BE2C (cell line): ENCODE measurements around the gene DOK1.

Experiments used
- DNase-seq: peaks from one replicate; pipeline ENCODE4 v3.0.0-alpha.2; 2020
- H3K27me3 ChIP-seq: fragments of 250-450 bp; sonication (Bioruptor Pico); 2 replicates; pipeline ENCODE4 v1.5.1; 2020; ENCODE audit warnings: mild to moderate bottlenecking
- H3K36me3 ChIP-seq: fragments of 250-450 bp; sonication (Bioruptor Pico); 2 replicates; pipeline ENCODE4 v1.5.1; 2020; ENCODE audit warnings: mild to moderate bottlenecking
- H3K4me1 ChIP-seq: fragments of 250-450 bp; sonication (Bioruptor Pico); 2 replicates; pipeline ENCODE4 v1.5.1; 2020
- H3K4me3 ChIP-seq: 2 replicates; pipeline ENCODE4 v1.5.1; 2011; ENCODE audit warnings: low read depth, low read length
- H3K9me3 ChIP-seq: fragments of 250-450 bp; sonication (Bioruptor Pico); 2 replicates; pipeline ENCODE4 v1.5.1; 2020
- CTCF ChIP-seq: IDR thresholded peaks from 2 replicates; pipeline ENCODE4 v1.5.1; 2012; ENCODE audit warnings: mild to moderate bottlenecking, low read depth, low read length

Gene DOK1

GRCh38 chr2:74577448-74577847 is 22.9 kb downstream of the DOK1 start:
- Histone ChIP-seq H3K27me3 (no peaks in the 10 kb centered on the region), H3K4me3 (no peak overlapping the region), H3K4me1 (no peaks in the 10 kb centered on the region), H3K9me3 (no peaks in the 10 kb centered on the region), H3K36me3 (no peaks in the 10 kb centered on the region)
- no peak for DNase-seq
- no peak for TF ChIP-seq CTCF

GRCh38 chr2:74578408-74578807 is 23.9 kb downstream of the DOK1 start:
- TF ChIP-seq CTCF = no peak
- Histone ChIP-seq H3K4me1 (no peaks in the 10 kb centered on the region), H3K36me3 (no peaks in the 10 kb centered on the region), H3K9me3 (no peaks in the 10 kb centered on the region), H3K4me3 (no peak overlapping the region), H3K27me3 (no peaks in the 10 kb centered on the region)
- DNase-seq = no peak

- DNase-seq = no peak
- no peaks in the 10 kb centered on the region for H3K4me1 ChIP-seq
- no peaks in the 10 kb centered on the region for H3K27me3 ChIP-seq
- no peaks in the 10 kb centered on the region for H3K9me3 ChIP-seq
- no peak for TF ChIP-seq CTCF
- H3K4me3 ChIP-seq = no peak overlapping the region
- H3K36me3 ChIP-seq = no peaks in the 10 kb centered on the region
Observed at GRCh38 chr2:74581463-74581862, 26.9 kb downstream of the DOK1 start.

- H3K27me3 ChIP-seq = no peaks in the 10 kb centered on the region
- no peaks in the 10 kb centered on the region for H3K4me1 ChIP-seq
Observed at GRCh38 chr2:74582184-74582583, 27.7 kb downstream of the DOK1 start.

GRCh38 chr2:74583504-74583903 is 29.0 kb downstream of the DOK1 start:
- Histone ChIP-seq H3K9me3 (no peaks in the 10 kb centered on the region), H3K36me3 (no peaks in the 10 kb centered on the region), H3K4me1 (no peaks in the 10 kb centered on the region), H3K4me3 (no peak overlapping the region), H3K27me3 (no peaks in the 10 kb centered on the region)
- DNase-seq = no peak
- no peak for TF ChIP-seq CTCF

More at GRCh38 chr2:74582184-74582583, 27.7 kb downstream of the DOK1 start:
- DNase-seq = no peak
- TF ChIP-seq CTCF = no peak
- Histone ChIP-seq H3K36me3 (no peaks in the 10 kb centered on the region), H3K9me3 (no peaks in the 10 kb centered on the region), H3K4me3 (no peak overlapping the region)

GRCh38 chr2:74584088-74584645 is 29.6 kb downstream of the DOK1 start:
- no peaks in the 10 kb centered on the region for H3K9me3 ChIP-seq
- TF ChIP-seq CTCF = no peak
- DNase-seq = no peak
- H3K4me3 ChIP-seq = no peak overlapping the region
- no peaks in the 10 kb centered on the region for H3K36me3 ChIP-seq
- no peaks in the 10 kb centered on the region for H3K4me1 ChIP-seq
- H3K27me3 ChIP-seq = no peaks in the 10 kb centered on the region
